Neuron (in vitro differentiated cells): ENCODE results near the gene RABIF.
"Not testable (repeated sequence)": the region's sequence is repeated elsewhere in the genome, so short reads cannot be mapped to it uniquely, and the experiment has no call there.

ENCODE experiments used
- H2AFZ ChIP-seq: one replicate; pipeline ENCODE4 v1.6.1; 2013; ENCODE audit warnings: low read depth, mild to moderate bottlenecking, inconsistent platforms, low read length, moderate library complexity
- H3K27me3 ChIP-seq: one replicate; pipeline ENCODE4 v1.6.1; 2013; ENCODE audit warnings: low read length; ENCODE audit not compliant: insufficient read depth
- H3K36me3 ChIP-seq: one replicate; pipeline ENCODE4 v1.6.1; 2013; ENCODE audit warnings: low read length; ENCODE audit not compliant: insufficient read depth
- H3K4me1 ChIP-seq: one replicate; pipeline ENCODE4 v1.6.1; 2013; ENCODE audit warnings: low read length; ENCODE audit not compliant: insufficient read depth
- H3K4me3 ChIP-seq: 2 replicates; pipeline ENCODE4 v1.5.1; 2013; ENCODE audit warnings: mild to moderate bottlenecking, low read length, moderate library complexity
- H3K9me3 ChIP-seq: one replicate; pipeline ENCODE4 v1.6.1; 2013; ENCODE audit warnings: low read length

The RABIF gene

DNA sequence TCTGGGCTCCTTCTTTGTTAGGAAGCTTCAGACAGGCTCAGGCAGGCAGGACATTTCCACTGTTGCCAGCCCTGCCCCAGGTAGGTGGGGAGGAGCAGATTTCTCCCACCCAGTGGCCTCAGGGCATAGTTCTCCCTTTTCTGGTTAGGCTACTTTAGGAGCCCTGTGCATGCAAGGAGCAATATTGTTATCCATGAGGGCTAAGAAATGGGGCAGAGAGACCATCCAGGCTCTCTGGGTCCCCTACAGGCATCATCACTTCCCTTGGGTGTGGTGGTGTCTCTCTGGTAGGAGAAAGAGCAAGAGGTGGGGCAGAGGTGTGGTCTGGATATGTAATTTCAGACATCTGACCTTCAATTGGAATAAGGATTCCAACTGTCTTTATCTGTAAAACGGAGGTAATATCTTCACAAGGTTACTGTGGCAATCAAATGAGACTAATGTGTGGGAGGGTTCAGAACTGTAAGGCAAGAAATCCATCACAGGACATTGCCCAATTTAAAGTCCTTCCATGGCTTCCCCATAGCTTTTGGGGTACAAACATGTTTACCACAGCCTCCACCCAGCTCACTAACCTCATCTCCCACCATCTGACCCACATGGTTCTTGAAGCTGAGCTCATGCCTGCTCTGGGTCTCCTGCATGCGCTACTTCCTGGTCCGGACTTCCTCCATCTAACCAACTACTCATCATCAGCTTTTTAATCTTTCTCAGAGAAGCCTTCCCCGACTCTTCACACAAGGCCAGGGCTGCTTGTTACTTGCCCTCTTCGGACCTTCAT lies 52.1 kb downstream of the RABIF start:
- H3K4me3 ChIP-seq: no peak overlapping the region
- no peaks in the 10 kb centered on the region for H3K36me3 ChIP-seq
- H3K9me3 ChIP-seq: no peaks in the 10 kb centered on the region
- H2AFZ ChIP-seq: no peak overlapping the region
- no peaks in the 10 kb centered on the region for H3K4me1 ChIP-seq
- peaks cover 3% of the 10 kb centered on the region for H3K27me3 ChIP-seq

DNA sequence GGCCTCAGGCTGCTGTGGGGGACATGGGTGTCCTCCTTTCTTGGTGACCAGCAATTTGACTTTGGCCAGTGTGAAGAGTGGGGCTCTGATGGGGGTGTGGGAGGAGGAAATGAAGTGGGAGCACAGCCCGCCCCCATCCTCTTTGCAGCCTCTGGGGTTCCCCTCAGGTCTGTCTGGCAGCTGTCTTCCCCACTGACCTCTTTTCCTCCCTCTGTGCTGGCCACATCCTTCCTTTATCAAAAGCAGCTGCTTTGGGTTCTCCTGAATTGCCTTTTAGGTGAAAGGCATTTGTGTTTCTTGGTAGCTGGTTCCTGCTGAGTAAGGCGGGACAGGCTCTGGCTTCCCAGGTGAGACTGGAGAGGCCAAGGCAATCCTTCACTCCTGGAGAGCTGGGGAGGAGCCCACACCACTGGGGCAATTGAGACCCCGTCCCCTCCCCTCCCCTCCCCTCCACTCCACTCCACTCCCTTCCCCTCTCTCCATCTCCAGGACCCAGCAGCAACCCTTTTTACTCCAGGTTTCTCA lies 53.3 kb downstream of the RABIF start:
- Histone ChIP-seq H3K36me3 (no peaks in the 10 kb centered on the region), H3K9me3 (no peaks in the 10 kb centered on the region), H2AFZ (no peak overlapping the region), H3K4me1 (no peaks in the 10 kb centered on the region), H3K4me3 (no peak overlapping the region), H3K27me3 (peaks cover 3% of the 10 kb centered on the region)

DNA sequence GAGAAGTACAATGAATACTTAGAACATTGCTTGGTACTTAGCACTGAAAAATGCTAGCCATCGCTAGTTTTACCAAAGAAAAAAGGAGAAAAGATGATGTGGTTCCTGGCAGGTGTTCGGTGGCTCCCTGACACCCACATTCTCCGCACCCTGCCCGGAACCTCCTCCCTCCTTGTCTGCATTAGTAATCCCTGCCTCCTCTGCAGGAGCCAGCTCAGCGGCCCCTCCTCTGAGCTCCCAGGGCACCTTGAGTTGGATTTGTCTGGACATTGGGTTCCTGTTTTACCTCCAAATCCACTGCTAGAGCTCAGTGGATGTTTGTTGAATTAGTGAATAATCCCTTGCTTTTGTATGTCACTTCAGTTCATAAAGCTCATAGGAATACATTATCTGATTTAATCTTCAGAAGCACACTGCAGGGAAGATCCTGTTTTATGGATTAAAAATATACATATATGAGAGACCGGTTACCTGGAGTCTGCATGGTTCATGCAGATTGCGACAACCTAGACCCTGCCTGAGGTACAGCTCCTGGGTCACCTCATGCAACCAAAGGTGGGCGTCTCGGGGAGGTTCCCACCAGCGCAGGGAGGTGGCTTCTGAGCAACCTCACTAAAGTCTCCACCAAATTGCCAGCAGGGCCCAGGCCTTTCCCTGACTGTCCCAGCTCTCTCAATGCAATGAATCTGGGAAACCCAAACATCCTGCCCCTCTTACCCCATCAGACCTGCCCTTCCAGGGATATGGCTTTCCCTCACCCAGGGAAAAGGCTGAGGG lies 54.0 kb downstream of the RABIF start:
- Histone ChIP-seq H2AFZ (no peak overlapping the region), H3K36me3 (no peaks in the 10 kb centered on the region), H3K9me3 (no peaks in the 10 kb centered on the region), H3K27me3 (peaks cover 3% of the 10 kb centered on the region), H3K4me3 (no peak overlapping the region), H3K4me1 (no peaks in the 10 kb centered on the region)

DNA sequence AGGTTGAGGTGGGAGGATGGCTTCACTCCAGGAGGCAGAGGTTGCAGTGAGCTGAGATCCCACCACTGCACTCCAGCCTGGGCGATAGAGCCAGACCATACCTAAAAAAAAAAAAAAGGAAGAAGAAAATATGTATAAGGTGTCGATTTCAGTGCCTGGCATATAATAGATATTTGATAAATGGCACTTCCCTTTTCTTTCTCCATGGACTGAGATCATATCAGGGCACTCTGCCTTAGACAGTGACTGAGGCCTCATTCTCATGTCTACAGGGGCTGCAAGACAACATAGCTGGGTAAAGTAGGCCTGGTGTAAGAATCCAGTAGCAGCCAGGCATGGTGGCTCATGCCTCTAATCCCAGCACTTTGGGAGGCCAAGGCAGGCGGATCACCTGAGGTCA lies 57.0 kb downstream of the RABIF start:
- peaks cover 3% of the 10 kb centered on the region for H3K27me3 ChIP-seq
- H3K4me1 ChIP-seq: no peaks in the 10 kb centered on the region
- H3K9me3 ChIP-seq: no peaks in the 10 kb centered on the region

DNA sequence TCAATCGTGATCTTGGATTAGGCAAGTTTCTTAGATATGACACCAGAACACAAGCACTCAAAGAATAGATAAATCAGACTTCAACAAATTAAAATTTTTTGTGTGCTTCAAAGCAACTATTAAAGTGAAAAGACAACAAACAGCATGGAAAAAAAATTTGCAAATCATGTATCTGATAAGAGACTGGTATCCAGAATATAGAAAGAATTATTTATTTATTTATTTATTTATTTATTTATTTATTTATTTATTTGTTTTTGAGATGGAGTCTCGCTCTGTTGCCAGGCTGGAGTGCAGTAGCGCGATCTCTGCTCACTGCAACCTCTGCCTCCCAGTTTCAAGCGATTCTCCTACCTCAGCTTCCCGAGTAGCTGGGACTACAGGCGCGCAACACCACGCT lies 59.7 kb downstream of the RABIF start:
- not testable (repeated sequence) for H3K9me3 ChIP-seq, H3K27me3 ChIP-seq, H3K4me3 ChIP-seq, H3K36me3 ChIP-seq, H2AFZ ChIP-seq, H3K4me1 ChIP-seq

More for the DNA sequence above, 57.0 kb downstream of the RABIF start:
- Histone ChIP-seq H3K36me3 (no peaks in the 10 kb centered on the region), H3K4me3 (no peak overlapping the region), H2AFZ (no peak overlapping the region)
